GM18502 (cell line): Measurements from ENCODE around the gene BCL11A.

Source experiments
- ATAC-seq: cut with Tn5 transposase; IDR thresholded peaks from one replicate; pipeline ENCODE4 v1.9.1; 2021; ENCODE audit warnings: mild to moderate bottlenecking; ENCODE audit not compliant: unreplicated experiment, poor library complexity

BCL11A gene

GRCh38 chr2:60416221-60417008 is 137.0 kb downstream of the BCL11A start:
- no peak for ATAC-seq

GRCh38 chr2:60415814-60416213 is 137.6 kb downstream of the BCL11A start:
- no peak for ATAC-seq

GRCh38 chr2:60414495-60415138 is 138.8 kb downstream of the BCL11A start:
- no peak for ATAC-seq

GRCh38 chr2:60413814-60414168 is 139.7 kb downstream of the BCL11A start:
- peak; percentile 70 for ATAC-seq

GRCh38 chr2:60413069-60413813 is 140.2 kb downstream of the BCL11A start:
- peak; percentile 36 for ATAC-seq

GRCh38 chr2:60412620-60413019 is 140.8 kb downstream of the BCL11A start:
- ATAC-seq, result no peak

GRCh38 chr2:60412027-60412426 is 141.4 kb downstream of the BCL11A start:
- no peak for ATAC-seq

GRCh38 chr2:60411295-60411694 is 142.2 kb downstream of the BCL11A start:
- ATAC-seq, result no peak

GRCh38 chr2:60410456-60411146 is 142.9 kb downstream of the BCL11A start:
- no peak for ATAC-seq

- no peak for ATAC-seq
Observed at GRCh38 chr2:60409531-60409871, 144.0 kb downstream of the BCL11A start.

- no peak for ATAC-seq
Observed at GRCh38 chr2:60408811-60409530, 144.5 kb downstream of the BCL11A start.

GRCh38 chr2:60408207-60408606 is 145.2 kb downstream of the BCL11A start:
- ATAC-seq, result no peak

- no peak for ATAC-seq
Observed at GRCh38 chr2:60407398-60407797, 146.1 kb downstream of the BCL11A start.

GRCh38 chr2:60406192-60406591 is 147.3 kb downstream of the BCL11A start:
- ATAC-seq, result no peak

- no peak for ATAC-seq
Observed at GRCh38 chr2:60405271-60405919, 148.1 kb downstream of the BCL11A start.
